H1 (cell line): ENCODE measurements around the gene MYL6B. TPM values are rescaled to one million over a fixed set of nuclear protein-coding genes. Genes with fewer than 3 reads are reported as not detected.
A peak's percentile ranks its signal among the peaks of the same experiment; 100 is the strongest.

Experiments
- CTCF ChIA-PET: fragments of 300-600 bp; sonication (Branson Sonifier 250); formaldehyde crosslinking; loops from one replicate; lab custom pipeline; 2021; ENCODE audit not compliant: partially characterized antibody; lab: Charles Lee
- POLR2A ChIA-PET: fragments of 300-600 bp; sonication (Branson Sonifier 250); formaldehyde crosslinking; loops from one replicate; lab custom pipeline; 2021; ENCODE audit warnings: inconsistent platforms; ENCODE audit not compliant: partially characterized antibody; lab: Charles Lee
- DNase-seq, 2 experiments: peaks; one replicate each; pipeline versions ENCODE4 v3.0.0 to v3.0.0-alpha.2; 2010 to 2022; ENCODE audit warnings: low spot score in 2 of 2, low read depth in 1 of 2, mixed read lengths in 1 of 2
- FAIRE-seq: peaks from 2 replicates; lab custom pipeline; 2011; peaks lifted over from hg19 to GRCh38; lab: Jason Lieb, UNC
- H2AFZ ChIP-seq: 2 replicates; pipeline ENCODE4 v1.8.1; 2012; ENCODE audit warnings: low read length, inconsistent platforms
- H2AK5ac ChIP-seq: 2 replicates; pipeline ENCODE4 v1.6.1; 2013; ENCODE audit warnings: low read depth, low read length
- H2BK120ac ChIP-seq: replicated peaks from 2 replicates; pipeline ENCODE3; 2013; ENCODE audit warnings: low read depth, low read length, inconsistent platforms
- H2BK12ac ChIP-seq: 2 replicates; pipeline ENCODE4 v1.6.1; 2013; ENCODE audit warnings: low read depth, low read length
- H2BK15ac ChIP-seq: 2 replicates; pipeline ENCODE4 v1.6.1; 2013; ENCODE audit warnings: low read length
- H2BK20ac ChIP-seq: 2 replicates; pipeline ENCODE4 v1.6.1; 2013; ENCODE audit warnings: low read length
- H2BK5ac ChIP-seq: 2 replicates; pipeline ENCODE4 v1.6.1; 2013; ENCODE audit warnings: low read depth, low read length
- H3K14ac ChIP-seq: 2 replicates; pipeline ENCODE4 v1.6.1; 2013; ENCODE audit warnings: inconsistent platforms; ENCODE audit not compliant: insufficient read length
- H3K18ac ChIP-seq: 2 replicates; pipeline ENCODE4 v1.6.1; 2013; ENCODE audit warnings: low read length; ENCODE audit errors: extremely low read depth
- H3K23ac ChIP-seq: 2 replicates; pipeline ENCODE4 v1.6.1; 2013; ENCODE audit warnings: inconsistent platforms; ENCODE audit not compliant: insufficient read length
- H3K23me2 ChIP-seq: 2 replicates; pipeline ENCODE4 v1.6.1; 2013; ENCODE audit warnings: low read depth, low read length
- H3K27ac ChIP-seq: 2 replicates; pipeline ENCODE4 v1.6.1; 2011; ENCODE audit warnings: low read depth, low read length, inconsistent platforms
- H3K27me3 ChIP-seq, 4 experiments: replicated peaks in 1 of 4; 1 replicate in 1 of 4; 2 replicates in 3 of 4; pipeline versions ENCODE4 v1.6.1 to v1.8.1; 2011 to 2013; ENCODE audit warnings: low read length in 3 of 4, mild to moderate bottlenecking in 3 of 4, inconsistent platforms in 2 of 4, mixed read lengths in 2 of 4, moderate library complexity in 1 of 4; ENCODE audit not compliant: control insufficient read depth in 3 of 4, insufficient read depth in 3 of 4; ENCODE audit errors: extremely low read depth in 1 of 4
- H3K36me3 ChIP-seq, 4 experiments: 2 replicates each; pipeline versions ENCODE4 v1.6.1 to v1.8.1; 2011 to 2013; ENCODE audit warnings: mild to moderate bottlenecking in 4 of 4, low read length in 3 of 4, moderate library complexity in 2 of 4, control low read depth in 1 of 4, inconsistent platforms in 1 of 4; ENCODE audit not compliant: insufficient read depth in 4 of 4, control insufficient read depth in 2 of 4
- H3K4ac ChIP-seq: replicated peaks from 2 replicates; pipeline ENCODE3; 2013; ENCODE audit warnings: low read length, low read depth, mixed read lengths, inconsistent platforms; ENCODE audit not compliant: insufficient read length
- H3K4me1 ChIP-seq, 4 experiments: replicated peaks in 1 of 4; 1 replicate in 1 of 4; 2 replicates in 3 of 4; pipeline versions ENCODE4 v1.6.1 to v1.8.1; 2011 to 2013; ENCODE audit warnings: low read length in 3 of 4, inconsistent platforms in 2 of 4, mixed read lengths in 1 of 4; ENCODE audit not compliant: insufficient read depth in 4 of 4, control insufficient read depth in 3 of 4
- H3K4me2 ChIP-seq, 2 experiments: 2 replicates each; pipeline versions ENCODE4 v1.6.1 to v1.8.1; 2011 to 2013; ENCODE audit warnings: low read depth in 2 of 2, low read length in 2 of 2, control low read depth in 1 of 2, inconsistent platforms in 1 of 2, mild to moderate bottlenecking in 1 of 2; ENCODE audit not compliant: insufficient read depth in 1 of 2
- H3K4me3 ChIP-seq, 4 experiments: fragments of 200-600, 300-600 bp in 1 of 4; sonication (generic), shearing (Covaris generic), sonication (Bioruptor Twin) in 1 of 4; 2 replicates each; pipeline versions ENCODE4 v1.5.1 to v1.8.1; 2011 to 2016; ENCODE audit warnings: low read length in 4 of 4, low read depth in 3 of 4, control low read depth in 2 of 4, inconsistent platforms in 2 of 4, mild to moderate bottlenecking in 2 of 4, mixed read lengths in 1 of 4, moderate library complexity in 1 of 4; ENCODE audit not compliant: insufficient read depth in 2 of 4; ENCODE audit errors: extremely low read depth in 1 of 4
- H3K56ac ChIP-seq: replicated peaks from 2 replicates; pipeline ENCODE3; 2013; ENCODE audit warnings: low read depth, mild to moderate bottlenecking, mixed read lengths, low read length, inconsistent platforms; ENCODE audit not compliant: insufficient read length
- H3K79me1 ChIP-seq: 2 replicates; pipeline ENCODE4 v1.6.1; 2013; ENCODE audit warnings: low read depth, low read length, control low read depth
- H3K79me2 ChIP-seq, 2 experiments: 2 replicates each; pipeline versions ENCODE4 v1.6.1 to v1.8.1; 2012 to 2013; ENCODE audit warnings: low read length in 2 of 2, mild to moderate bottlenecking in 2 of 2, inconsistent platforms in 1 of 2; ENCODE audit not compliant: insufficient read depth in 2 of 2, control insufficient read depth in 1 of 2
- H3K9ac ChIP-seq, 4 experiments: replicated peaks in 1 of 4; 1 replicate in 1 of 4; 2 replicates in 3 of 4; pipeline versions ENCODE4 v1.6.1 to v1.8.1; 2011 to 2013; ENCODE audit warnings: low read depth in 3 of 4, low read length in 3 of 4, control low read depth in 2 of 4, mild to moderate bottlenecking in 2 of 4, moderate library complexity in 2 of 4, inconsistent platforms in 1 of 4; ENCODE audit errors: extremely low read depth in 1 of 4
- H3K9me3 ChIP-seq, 2 experiments: 2 replicates each; pipeline versions ENCODE4 v1.6.1 to v1.8.1; 2012 to 2013; ENCODE audit warnings: mild to moderate bottlenecking in 2 of 2, moderate library complexity in 2 of 2, control low read depth in 1 of 2, inconsistent platforms in 1 of 2, low read depth in 1 of 2, low read length in 1 of 2, mixed read lengths in 1 of 2; ENCODE audit not compliant: insufficient read depth in 2 of 2
- H4K20me1 ChIP-seq, 2 experiments: replicated peaks in 1 of 2; 2 replicates each; pipeline versions ENCODE3 to v1.8.1; 2011 to 2013; ENCODE audit warnings: inconsistent platforms in 2 of 2, low read length in 2 of 2, mild to moderate bottlenecking in 1 of 2; ENCODE audit not compliant: insufficient read depth in 2 of 2, control insufficient read depth in 1 of 2
- H4K5ac ChIP-seq: 2 replicates; pipeline ENCODE4 v1.6.1; 2013; ENCODE audit warnings: low read length, low read depth, mixed read lengths, inconsistent platforms; ENCODE audit not compliant: insufficient read length
- H4K8ac ChIP-seq: 2 replicates; pipeline ENCODE4 v1.8.0; 2013; ENCODE audit warnings: mild to moderate bottlenecking, moderate library complexity, low read length, inconsistent platforms; ENCODE audit not compliant: insufficient read depth; ENCODE audit errors: extremely low read depth
- H4K91ac ChIP-seq: replicated peaks from 2 replicates; pipeline ENCODE3; 2013; ENCODE audit warnings: low read length, mixed read lengths, inconsistent platforms; ENCODE audit not compliant: insufficient read length
- ATF2 ChIP-seq: IDR thresholded peaks from 2 replicates; pipeline ENCODE4 v1.6.1; 2012; ENCODE audit warnings: low read length, inconsistent platforms
- CTBP2 ChIP-seq: IDR thresholded peaks from 2 replicates; pipeline ENCODE4 v1.7.0; 2011; ENCODE audit warnings: borderline replicate concordance, mild to moderate bottlenecking, moderate library complexity, mixed read lengths, low read length; ENCODE audit not compliant: insufficient read depth, insufficient read length
- EZH2 ChIP-seq: fragments of 200-600 bp; sonication (generic); IDR thresholded peaks from 2 replicates; pipeline ENCODE4 v1.7.1; 2012; ENCODE audit warnings: low read depth, mild to moderate bottlenecking, moderate library complexity, low read length, inconsistent platforms; ENCODE audit not compliant: severe bottlenecking
- POLR2AphosphoS5 ChIP-seq: IDR thresholded peaks from 2 replicates; pipeline ENCODE4 v1.6.1; 2011; ENCODE audit warnings: low read depth, low read length
- SUZ12 ChIP-seq: fragments of 200-600 bp; sonication (generic); IDR thresholded peaks from 2 replicates; pipeline ENCODE4 v1.6.1; 2012; ENCODE audit warnings: mild to moderate bottlenecking, inconsistent platforms, low read length, moderate library complexity, mixed read lengths
- WGBS, 2 experiments: shearing (Covaris generic) in 1 of 2; methylation state at CpG; one replicate each; pipeline versions ENCODE4 v1.1.6 to v1.1.7; 2013 to 2015; ENCODE audit warnings: low lambda C conversion rate in 2 of 2, mixed read lengths in 2 of 2, inconsistent platforms in 1 of 2, low coverage in 1 of 2, missing lambda C conversion rate in 1 of 2; ENCODE audit not compliant: insufficient replicate concordance in 2 of 2, insufficient coverage in 1 of 2, insufficient read length in 1 of 2; ENCODE audit errors: extremely low coverage in 1 of 2, missing lambda C conversion rate in 1 of 2; 5-methylcytosine and 5-hydroxymethylcytosine counted together
- polyA plus RNA-seq, 7 experiments: library from polyadenylated mRNA; depleted of rRNA in 3 of 7; stranded (reverse) in 5 of 7; unstranded in 2 of 7; fragments of >200 nt in 5 of 7; fragments of 200-250 nt in 2 of 7; gene quantifications; 1 replicate in 5 of 7; 2 replicates in 1 of 7; 4 replicates in 1 of 7; pipeline versions ENCODE4 v1.2.1 to v1.2.3, GENCODE V29; 2011 to 2013; ENCODE audit warnings: missing spikeins in 2 of 7, mixed read lengths in 2 of 7
- total RNA-seq: library from RNA; stranded (reverse); fragmentation: NEBNext Ultra II Directional; extraction: Animal tissue kit (Norgen Biotek cat#: 25700); gene quantifications from 2 replicates; pipeline ENCODE4 v1.2.1, GENCODE V29; 2021

Gene MYL6B
- total and polyA plus RNA-seq, 2 of the 8 experiments (the other 6 are each of a cell fraction or from before 2014, with no cell fraction given): 163 to 202 TPM

- no peak within 1 kb of the TSS for H2AFZ ChIP-seq
- H2BK20ac ChIP-seq: no peak within 1 kb of the TSS
- peak within 1 kb of the TSS; percentile 55 for H2BK15ac ChIP-seq
- no peaks in the 10 kb centered on the region for H3K9me3 ChIP-seq
- FAIRE-seq (peak; percentile 45), DNase-seq (peak; percentile 88 to 91)
- peak within 1 kb of the TSS; percentile 77 to 92 for H3K4me2 ChIP-seq
- H4K20me1 ChIP-seq: peaks cover 11 to 19% of the 10 kb centered on the region in 2 experiments
- peak within 1 kb of the TSS; percentile 5 for H3K56ac ChIP-seq
- POLR2A ChIA-PET: interaction anchor here (0.7 to 15.6 kb wide), 32 partner anchors 21 to 531 kb away, joined by 3 to 656 read pairs (median 4); partner anchors contain the start of genes ANKRD52, COQ10A, IL23A and PA2G4
- H3K23ac ChIP-seq: no peak within 1 kb of the TSS
- peaks cover 8 to 37% (median 22%) of the 10 kb centered on the region in 4 experiments for H3K4me1 ChIP-seq
- H3K9ac ChIP-seq: peak within 1 kb of the TSS; percentile 92 to 99 (median 96)
- peak within 1 kb of the TSS; percentile 99 for H3K27ac ChIP-seq
- 2% methylated on average over 27 of the region's 30 CpGs; no CpG with 5 or more reads in 1 of the 2 experiments for WGBS, 2 experiments
- H3K36me3 ChIP-seq: peaks cover 27 to 54% (median 36%) of the 10 kb centered on the region in 4 experiments
- peak within 1 kb of the TSS; percentile 19 for H3K14ac ChIP-seq
- CTCF ChIA-PET: interaction anchor here (0.8 to 2.2 kb wide), 9 partner anchors 10 to 63 kb away, joined by 3 to 9 read pairs (median 5); partner anchors contain the start of genes RNF41 and SMARCC2
- H3K79me2 ChIP-seq: peaks cover 3 to 25% of the 10 kb centered on the region in 2 experiments
- peak within 1 kb of the TSS; percentile 89 for H2BK12ac ChIP-seq
- H3K79me1 ChIP-seq: peaks cover 5% of the 10 kb centered on the region; the same call in 1 of the 2 replicates
- H4K91ac ChIP-seq: peak within 1 kb of the TSS; percentile 97
- H3K4ac ChIP-seq: peak within 1 kb of the TSS; percentile 5
- H3K27me3 ChIP-seq: no peaks in the 10 kb centered on the region
- H4K5ac ChIP-seq: peak within 1 kb of the TSS; percentile 95
- peaks cover 19% of the 10 kb centered on the region for H3K23me2 ChIP-seq
- peak within 1 kb of the TSS; percentile 87; the same call in 1 of the 2 replicates for H4K8ac ChIP-seq
- no peak within 1 kb of the TSS for H2BK120ac ChIP-seq
- peak within 1 kb of the TSS; percentile 79 for H2AK5ac ChIP-seq
- H2BK5ac ChIP-seq: peak within 1 kb of the TSS; percentile 93
- H3K4me3 ChIP-seq: peak within 1 kb of the TSS; percentile 63 to 97 (median 93)
- peak within 1 kb of the TSS; percentile 79 for H3K18ac ChIP-seq
- peak; percentile 96 for TF ChIP-seq ATF2
- TF ChIP-seq SUZ12: no peak
- no peak for TF ChIP-seq CTBP2
- TF ChIP-seq EZH2: no peak
- peak; percentile 100 for TF ChIP-seq POLR2AphosphoS5
Observed at GRCh38 chr12:56158029-56158925, 5.9 kb downstream of the MYL6B start, which contains the start of gene MYL6. Gene MYL6 (plus strand): TSS chr12:56158359. CDS start chr12:56158402, 43 bp downstream.
